NCI-H510A (cell line): ENCODE measurements around the gene GUCY1A1.

Source experiments
- DNase-seq: peaks from one replicate; lab custom pipeline; 2025; lab: John Stamatoyannopoulos, UW

The GUCY1A1 gene

DNA sequence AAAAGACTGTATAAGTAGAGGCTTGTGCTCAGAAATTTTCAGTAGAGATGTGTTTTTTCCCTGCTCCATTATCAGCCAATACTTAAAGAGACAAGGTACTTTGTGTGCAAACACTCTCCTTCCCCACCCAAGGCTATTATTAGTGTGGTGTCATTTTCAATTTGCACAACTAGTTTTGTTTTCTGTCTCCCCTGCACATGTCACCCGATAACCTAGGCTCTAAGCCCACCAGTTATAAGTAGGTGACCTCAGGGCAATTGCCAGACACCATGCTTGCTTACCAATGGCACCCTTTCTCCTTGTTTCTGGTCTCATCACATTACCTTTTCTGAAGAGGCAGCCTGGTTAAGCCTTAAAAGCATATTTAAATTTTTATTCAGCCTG lies 8.0 kb upstream of the GUCY1A1 start:
- DNase-seq = no peak

DNA sequence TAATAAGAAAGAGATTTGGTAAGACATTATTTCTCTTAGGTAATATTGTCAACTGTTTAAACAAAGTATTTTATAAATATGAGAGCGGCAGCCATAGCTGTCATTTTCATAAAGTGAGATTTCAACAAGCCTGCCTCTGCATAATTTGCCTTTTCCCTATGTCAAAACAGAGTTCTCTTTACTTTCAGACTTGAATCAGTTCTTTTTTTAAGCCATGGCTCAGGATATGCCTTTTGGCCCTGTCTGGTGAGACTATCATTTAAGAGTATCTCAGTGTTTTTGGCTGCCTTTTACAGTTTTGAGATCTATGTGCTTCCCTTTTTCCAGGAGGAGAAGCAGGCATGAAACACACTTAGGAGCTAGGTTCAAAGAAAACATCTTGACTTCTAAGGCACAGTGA lies 7.5 kb upstream of the GUCY1A1 start:
- DNase-seq = no peak

DNA sequence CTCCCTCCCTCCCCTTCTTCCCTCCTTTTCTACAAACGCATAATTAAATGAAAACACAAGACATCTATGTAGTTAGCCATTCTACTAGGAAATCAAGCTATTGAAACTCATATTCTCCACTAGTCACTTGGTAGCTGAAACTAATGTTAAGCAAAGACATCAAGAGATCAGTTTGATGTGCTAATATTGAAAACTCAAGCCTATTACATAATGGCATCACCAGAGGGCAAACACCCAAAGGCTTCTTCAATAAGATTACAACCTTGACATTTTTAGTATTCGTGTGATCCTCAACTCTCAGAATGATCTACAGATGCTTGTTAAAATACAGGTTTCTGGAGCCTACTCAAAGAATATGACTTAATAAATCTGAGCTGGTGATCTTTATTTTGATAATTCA lies 6.2 kb upstream of the GUCY1A1 start:
- DNase-seq = no peak

DNA sequence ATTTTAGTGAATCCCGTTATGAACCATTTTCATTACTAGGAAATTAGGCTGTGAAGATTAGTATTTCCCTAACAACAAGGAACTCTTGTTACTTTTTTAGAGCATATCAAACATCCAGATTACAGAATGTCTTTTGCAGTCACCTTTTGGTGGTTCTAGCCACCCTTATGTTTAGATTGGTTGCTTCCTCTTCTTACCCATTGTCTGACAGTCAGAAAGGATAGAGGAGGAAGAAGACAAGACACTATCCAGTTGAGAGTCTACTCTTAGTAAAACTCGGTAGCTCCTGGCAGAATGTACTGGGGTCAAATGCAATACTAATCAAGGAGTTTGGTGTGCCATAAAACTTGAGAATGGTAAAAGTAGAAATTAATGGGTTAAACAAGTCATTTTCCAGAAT lies 1.6 kb upstream of the GUCY1A1 start:
- no peak for DNase-seq

DNA sequence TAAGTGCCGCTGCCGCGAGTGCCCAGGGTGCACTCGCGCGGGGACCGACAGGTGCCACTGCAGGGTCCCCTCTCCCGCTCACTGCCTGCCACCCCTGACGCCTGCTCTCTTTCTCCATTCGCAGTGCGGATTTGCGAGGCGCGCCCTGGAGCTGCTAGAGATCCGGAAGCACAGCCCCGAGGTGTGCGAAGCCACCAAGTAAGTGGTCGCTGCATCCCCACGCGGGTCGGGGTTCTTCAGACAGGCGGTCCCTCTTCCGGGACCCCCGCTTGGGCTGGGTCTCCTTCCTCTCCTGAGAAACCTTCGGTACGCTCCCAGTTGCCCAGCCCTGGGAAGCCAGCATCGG lies 547 bp downstream of the GUCY1A1 start:
- DNase-seq = peak; percentile 43

DNA sequence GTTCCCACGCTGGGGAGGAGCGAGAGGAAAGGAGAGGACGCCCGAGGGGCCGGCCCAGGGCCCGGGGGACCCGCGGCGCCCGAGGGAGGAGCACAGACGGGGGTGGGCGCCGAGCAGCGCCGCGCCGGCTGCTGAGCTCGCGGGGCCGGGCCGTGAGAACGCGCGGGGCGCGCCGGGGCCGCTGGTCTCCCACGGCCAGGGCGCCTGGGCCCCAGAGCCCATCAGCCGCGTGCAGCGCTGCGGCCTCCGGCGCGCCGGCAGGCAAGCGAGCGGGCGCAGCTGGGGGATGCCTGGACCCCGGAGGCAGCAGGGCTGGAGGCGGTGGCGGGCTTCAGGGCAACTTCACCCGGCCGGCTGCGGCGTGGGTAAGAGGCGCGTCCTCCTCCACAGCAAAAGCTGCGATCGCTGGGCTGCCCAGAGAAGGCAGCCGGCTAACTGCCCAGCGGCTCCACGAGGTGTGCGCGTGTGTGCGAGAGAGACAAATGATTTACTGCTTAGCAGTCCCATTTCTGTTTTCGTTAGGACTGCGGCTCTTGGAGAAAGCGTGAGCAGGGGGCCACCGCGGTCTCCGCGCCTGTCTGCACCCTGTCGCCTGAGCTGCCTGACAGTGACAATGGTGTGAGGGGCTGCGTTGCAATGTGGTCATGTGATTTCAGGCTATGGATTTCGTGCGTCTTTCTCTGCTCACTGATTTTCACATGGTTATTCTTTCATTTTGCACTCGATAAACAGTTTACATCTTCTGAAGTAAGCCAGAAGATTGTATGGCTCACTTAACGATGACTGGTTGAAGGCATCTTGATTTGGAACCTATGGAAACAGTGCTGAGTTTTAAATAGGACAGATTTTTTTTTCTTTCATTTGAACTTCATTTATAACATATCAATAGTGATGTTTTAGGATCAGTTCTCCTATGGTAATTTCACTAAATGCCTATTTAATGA lies 1.2 kb downstream of the GUCY1A1 start:
- no peak for DNase-seq

DNA sequence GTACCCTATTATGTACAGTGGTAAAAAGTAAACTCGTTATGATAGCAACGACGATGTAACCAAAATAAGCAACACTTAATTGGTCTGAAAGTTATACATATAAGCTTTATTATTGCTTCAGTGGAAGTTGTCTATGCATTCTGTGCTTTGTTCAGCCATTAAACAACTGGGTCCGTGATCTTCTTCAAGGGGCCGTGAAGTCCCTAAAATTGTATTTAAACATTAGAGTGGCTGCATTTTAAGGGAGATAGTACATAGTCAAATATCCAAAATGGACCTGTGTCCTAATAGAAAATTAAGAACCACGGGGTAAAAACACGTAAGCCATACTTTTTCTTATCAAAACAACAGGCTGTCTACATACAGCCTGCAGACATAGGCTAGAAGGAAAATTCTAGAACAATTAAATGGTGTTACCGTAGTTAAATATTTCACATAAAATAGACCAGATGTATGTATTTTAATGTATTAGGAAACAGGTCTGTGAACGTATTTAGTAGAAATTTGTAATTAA lies 2.1 kb downstream of the GUCY1A1 start:
- DNase-seq = no peak

DNA sequence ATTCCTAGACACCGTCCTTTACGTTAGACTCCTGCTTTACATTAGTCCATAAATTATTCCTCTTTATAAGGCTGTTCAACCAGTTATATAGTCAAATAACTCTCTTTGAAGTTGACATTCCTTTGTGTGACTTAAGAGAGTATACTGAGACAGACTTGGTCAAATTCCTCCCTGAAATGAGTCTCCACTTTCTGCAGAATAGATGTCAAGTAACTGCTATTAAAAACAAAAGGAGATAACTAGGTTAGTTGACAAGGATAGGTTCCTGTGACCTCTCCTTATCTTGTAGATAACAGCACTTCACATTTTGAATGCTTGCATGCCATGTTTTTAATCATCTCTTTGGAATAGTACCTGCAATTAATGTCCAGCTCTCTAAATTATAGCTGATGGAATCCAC lies 5.7 kb downstream of the GUCY1A1 start:
- no peak for DNase-seq

DNA sequence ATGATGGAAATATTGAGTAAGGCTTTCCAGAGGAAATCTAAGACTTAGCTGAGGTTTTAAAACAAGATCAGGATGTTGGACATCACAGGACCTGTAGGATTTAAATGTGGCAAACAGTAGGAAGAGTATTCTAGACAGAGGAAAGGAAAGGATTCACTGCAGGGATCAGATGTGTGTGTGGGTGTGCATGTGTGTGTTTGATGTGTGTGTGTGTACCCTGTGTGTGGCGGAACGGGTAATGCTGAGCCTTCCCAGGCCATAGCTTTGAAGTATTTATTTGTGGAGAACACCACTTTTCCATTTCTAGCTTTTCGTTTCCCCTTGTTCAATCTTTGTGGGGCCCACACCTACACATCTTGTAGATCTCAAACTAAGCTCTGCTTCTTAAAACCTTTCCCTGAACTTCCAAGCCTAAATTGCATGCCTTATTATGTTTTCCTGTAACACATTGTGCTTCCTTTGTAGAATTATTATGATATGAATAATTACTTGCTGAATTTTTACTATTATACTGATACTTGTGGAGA lies 6.9 kb downstream of the GUCY1A1 start:
- DNase-seq = no peak

DNA sequence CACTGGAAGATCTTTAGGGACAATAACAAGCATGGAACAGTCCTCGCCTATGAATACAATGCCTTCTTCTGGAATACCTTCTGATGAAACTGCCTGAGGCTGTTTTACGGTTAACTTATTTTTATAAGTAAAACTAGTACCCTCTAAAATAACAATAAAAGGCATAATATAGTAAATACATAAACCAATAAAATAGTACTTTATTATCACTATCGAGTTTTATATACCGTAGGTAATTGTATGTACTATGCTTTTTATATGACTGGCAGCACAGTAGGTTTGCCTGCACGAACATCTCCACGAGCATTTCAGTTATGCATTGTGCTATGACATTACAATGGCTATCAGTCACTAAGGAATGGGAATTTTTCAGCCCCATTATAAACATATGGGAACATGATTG lies 8.0 kb downstream of the GUCY1A1 start:
- DNase-seq = no peak

DNA sequence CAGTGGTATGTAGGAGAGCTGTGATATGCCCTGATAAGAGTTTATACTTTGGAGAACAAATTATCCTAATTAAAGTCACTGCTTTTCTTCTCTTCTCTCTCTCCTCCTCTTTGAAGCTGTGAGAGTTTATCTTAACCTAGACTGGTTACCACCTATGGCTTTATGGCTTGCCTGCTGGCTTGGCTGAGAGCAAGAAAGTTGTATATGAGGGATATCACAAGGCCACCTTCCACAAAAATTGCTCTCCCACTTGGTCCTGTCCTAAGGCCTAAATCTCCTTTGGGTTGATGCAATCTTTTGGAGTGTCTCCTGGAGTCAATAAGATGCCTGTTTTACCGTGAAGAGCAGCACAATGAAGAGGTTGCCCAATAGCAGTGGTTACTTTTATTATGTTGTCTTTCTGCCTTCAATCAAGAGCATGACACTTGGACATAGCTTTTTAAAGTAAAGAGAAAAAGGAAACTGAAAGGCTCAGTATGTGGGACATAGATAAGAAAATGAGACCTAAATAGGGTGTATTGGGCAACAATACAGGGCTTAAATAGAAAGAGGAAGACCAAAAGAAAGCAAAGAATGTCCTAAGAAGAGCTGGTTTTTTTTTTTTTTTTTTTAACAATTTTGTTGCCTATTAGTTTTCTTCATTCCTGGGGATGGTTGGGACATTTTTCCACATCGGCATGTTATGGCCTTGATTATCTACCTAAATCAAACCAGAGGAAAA lies 9.2 kb downstream of the GUCY1A1 start:
- DNase-seq = no peak

DNA sequence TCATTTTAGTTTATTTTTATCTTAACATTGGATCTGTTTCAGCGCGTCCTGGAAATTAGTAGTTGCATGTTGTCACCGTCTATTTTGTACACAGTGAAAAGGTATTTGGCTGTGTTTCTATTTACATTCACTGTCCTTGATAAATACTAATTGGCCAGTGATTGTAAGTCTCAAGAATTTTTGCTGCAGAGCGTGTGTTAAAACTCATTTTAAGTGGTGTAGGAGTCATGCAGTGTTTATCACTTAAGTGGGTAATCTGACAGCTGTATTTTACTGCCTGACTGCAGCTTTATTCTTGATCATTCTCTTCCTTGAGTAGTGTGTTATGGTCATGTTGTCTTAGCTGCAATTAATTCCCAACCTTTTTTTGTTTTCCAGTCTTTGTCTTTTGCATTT lies 9.8 kb downstream of the GUCY1A1 start:
- no peak for DNase-seq

DNA sequence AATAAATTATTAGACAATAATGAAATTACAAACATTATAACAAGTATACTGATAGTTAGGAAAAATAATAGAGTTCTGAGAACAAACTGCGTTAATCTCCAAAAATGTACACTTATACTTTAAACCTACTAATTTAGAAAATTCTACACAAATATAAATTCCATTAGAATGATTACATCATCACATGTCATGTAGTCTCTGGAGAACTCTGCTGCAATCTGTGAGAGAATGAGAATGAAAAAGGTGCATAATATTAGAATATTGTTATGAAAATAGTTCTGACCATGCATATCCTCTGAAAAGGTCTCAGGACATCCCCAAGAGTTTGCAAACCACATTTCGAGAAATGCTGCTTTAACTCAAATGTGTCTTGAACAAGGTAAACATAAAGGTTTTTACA lies 11.4 kb downstream of the GUCY1A1 start:
- DNase-seq = no peak

DNA sequence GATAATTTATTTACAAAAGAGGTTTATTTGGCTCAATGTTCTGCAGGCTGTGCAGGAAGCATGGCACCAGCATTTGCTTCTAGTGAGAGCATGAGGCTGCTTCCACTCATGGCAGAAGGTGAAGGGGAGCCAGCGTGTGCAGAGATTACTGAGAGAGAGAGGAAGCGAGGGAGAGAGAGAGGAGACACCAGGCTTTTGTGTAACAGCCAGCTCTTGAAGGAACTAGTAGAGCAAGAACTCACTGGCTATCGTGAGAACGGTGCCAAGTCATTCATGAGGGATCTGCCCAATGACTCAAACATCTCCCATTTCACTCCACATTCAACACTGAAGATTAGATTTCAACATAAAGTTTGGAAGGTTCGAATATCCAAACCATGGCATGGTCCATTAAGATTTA lies 12.7 kb downstream of the GUCY1A1 start:
- no peak for DNase-seq

DNA sequence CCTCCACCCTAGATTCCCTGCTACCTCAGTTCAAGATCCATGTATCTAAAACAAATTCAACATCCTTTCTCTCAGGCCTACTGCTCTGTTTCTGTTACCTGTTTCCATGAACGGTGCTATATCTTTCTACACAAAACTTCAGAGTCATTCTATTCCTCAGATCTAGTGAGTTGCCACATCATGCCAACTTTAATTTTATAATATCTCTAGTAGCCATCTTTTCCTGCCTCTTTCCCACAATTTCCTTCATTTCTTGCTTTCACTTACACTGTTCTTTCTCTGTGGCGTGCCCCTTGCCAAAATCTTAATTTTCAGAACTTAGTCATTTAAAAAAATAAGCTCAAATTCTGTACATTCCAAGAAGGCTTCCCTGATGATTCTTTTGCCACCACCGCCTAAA lies 15.2 kb downstream of the GUCY1A1 start:
- DNase-seq = no peak

DNA sequence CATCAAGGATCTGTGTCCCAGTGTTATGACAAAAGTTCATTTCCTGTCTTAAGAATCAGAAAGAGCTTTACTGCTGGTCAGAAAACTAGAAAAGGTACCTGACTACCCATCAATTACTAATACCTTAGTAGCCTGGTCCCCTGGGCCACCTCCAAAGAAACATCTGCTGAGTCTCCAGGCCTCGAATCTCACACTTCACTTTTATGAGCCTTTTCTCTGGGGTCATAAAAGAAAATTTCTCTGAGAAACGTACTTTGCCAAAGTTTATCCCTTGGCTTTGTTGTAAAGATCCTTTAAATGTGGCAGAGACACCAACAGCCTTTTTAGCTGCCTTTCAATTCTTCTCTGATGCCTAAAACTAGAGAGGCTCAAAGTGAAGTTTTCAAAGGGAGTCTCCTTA lies 17.8 kb downstream of the GUCY1A1 start:
- DNase-seq = no peak

DNA sequence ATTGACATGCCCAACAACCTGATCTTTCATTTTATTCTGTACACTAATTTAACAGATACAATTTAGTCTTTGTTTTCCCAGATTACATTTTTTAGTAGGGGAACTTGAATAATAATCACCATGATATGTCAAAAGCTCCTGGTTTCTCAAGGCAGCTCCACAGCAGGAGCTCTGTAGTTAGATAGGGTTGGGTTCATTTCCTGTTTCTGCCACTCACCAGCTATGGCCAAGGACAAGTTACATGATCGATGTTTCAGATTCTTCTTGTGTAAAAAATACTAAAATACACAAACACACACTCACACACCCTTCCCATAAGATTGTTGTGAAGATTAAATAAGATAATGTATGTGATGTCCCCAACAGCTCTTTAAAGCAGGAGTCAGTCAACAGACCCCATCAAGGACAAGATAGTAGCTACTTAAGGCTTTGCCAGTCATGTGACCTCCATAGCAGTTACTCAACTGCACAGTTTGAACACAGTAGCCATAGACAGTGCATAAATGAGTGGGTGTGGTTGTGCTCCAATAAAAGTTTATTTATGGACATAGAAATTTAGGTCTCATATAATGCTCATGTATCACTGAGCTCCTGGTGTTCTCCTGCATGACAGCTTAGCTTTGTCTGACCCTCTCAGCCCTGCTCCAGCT lies 18.4 kb downstream of the GUCY1A1 start:
- no peak for DNase-seq

DNA sequence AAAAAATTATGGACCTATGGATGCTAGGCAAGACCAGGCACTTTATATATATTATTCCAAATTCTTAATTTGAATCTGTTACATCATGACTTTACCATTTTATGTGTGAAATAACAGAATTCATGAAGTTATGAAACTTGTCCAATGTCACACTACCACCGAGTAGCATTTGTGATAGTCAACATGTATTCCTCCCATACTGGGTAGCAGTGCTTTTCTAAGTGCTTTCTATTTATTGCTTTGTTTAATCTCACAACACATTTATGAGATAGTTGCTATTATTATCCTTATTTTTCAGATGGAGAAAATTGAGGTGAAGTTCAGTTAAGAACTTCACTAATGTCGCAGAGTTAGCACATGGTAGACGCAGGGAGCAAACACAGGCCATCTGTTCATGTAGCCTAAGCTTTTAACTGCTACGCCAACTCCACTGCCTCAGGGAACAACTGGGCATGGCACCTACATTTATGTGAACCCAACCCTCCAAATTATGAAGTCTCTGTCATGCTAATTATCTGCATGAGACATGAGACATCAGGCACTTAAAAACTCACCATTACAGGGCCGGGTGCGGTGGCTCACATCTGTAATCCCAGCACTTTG lies 20.8 kb downstream of the GUCY1A1 start:
- DNase-seq = no peak

DNA sequence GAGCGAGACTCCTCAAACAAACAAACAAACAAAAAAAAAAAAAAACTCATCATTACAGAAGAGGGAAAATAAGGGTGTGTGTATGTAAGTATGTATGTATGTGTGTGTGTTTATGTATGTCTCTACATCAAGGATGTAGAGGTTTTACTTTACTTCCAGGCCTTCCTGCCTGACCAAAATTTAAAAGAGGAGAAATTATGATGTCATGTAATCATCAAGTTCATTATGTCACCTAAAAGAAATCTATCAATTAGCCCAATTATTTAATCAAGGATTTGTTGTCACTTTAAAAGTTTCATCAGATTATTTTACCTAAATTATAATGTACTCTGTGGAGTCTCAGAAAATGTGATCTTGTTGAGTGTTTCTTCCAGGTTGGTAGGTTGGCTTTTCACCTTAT lies 21.6 kb downstream of the GUCY1A1 start:
- DNase-seq = no peak

DNA sequence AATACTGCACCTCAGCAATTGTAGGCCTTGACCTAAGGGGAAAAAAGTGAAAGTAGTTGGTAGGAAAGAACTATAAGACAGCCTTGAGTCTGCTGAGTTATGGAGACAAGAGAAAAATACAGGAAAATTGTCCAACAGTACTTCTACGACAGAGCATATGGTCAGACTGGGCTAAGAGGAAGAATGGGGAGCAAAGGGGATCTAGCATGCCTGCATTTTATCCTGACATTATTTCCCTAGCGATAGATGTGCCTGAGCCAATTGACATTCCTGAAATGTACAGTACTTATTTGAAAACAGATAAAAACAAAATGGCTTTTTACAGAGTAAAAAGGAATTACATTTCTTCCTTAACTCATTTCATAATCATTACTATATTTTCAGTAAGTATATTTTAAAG lies 22.2 kb downstream of the GUCY1A1 start:
- no peak for DNase-seq

DNA sequence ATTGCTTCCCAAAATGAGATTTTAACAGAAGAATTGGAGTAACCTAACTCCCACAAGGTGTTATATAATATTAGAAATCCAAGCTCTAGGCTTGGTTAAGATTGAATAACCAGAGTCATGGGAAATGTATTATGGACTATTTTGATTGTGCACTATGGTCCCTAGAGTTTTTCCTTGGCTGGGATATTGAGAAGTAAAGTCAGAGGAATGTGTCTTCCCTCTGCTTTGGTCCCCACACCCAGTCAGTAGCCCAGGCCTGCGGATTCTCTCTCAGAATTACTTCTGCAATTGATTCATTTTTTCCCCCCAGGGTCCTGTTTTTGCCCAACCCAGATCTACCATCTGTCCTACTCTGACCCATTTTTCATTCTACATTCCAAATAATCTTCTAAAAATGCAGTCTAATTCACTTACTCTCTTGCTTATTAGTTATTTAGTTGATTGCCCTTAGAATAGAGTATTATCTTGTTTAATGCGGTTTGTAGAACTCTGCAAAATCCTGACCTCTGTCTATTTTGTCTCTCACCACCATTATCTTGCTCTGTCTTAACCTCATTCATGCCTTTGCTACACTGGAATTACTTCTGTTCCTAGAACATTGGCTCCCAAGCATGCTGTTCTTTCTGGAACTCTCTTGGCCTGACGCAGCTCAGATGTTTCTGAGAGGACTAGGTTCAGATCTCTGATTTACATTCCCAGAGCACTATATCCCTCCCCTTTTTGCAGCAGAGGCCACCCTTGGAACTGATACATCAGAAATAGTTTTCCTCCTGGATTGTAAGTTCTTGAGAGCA lies 23.6 kb downstream of the GUCY1A1 start:
- no peak for DNase-seq
